Measurements from ENCODE around the gene BLOC1S6.
"Not testable (repeated sequence)": the region's sequence is repeated elsewhere in the genome, so short reads cannot be mapped to it uniquely, and the experiment has no call there.

Gene BLOC1S6

GRCh38 chr15:45641374-45641781 lies 54.2 kb downstream of the BLOC1S6 start:
- DNase-seq (ENCODE audit: low read depth in 2 of 2) = no peak

- no peak for DNase-seq (ENCODE audit: low read depth in 2 of 2)
Measured at GRCh38 chr15:45641999-45642932, 55.1 kb downstream of the BLOC1S6 start.

GRCh38 chr15:45644437-45644836 lies 57.3 kb downstream of the BLOC1S6 start:
- no peak for DNase-seq (ENCODE audit: low read depth in 2 of 2)

- no peak for DNase-seq (ENCODE audit: low read depth in 2 of 2)
Measured at GRCh38 chr15:45645026-45645980, 58.1 kb downstream of the BLOC1S6 start.

DNA sequence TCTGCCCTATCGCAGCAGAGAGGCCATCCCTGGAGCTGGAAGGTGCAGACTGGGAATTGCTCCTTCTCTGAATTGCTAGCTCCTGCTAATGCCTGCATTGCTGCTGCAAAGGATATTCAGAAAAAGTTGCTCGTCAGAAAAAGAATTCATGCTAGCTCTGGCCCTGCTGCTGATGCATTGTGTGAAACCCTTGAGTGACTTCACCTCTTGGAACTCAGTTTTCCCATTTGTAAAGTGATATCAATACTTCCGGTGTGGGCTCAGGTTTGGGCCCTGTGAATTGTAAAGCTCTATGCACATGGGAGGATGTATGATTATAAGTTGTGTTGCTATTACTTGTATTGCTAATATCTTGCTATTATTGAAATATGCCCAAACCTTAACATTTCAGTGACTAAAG lies 59.0 kb downstream of the BLOC1S6 start:
- DNase-seq (ENCODE audit: low read depth in 2 of 2) = no peak

GRCh38 chr15:45647828-45648227 lies 60.6 kb downstream of the BLOC1S6 start:
- no peak for DNase-seq (ENCODE audit: low read depth in 2 of 2)

DNA sequence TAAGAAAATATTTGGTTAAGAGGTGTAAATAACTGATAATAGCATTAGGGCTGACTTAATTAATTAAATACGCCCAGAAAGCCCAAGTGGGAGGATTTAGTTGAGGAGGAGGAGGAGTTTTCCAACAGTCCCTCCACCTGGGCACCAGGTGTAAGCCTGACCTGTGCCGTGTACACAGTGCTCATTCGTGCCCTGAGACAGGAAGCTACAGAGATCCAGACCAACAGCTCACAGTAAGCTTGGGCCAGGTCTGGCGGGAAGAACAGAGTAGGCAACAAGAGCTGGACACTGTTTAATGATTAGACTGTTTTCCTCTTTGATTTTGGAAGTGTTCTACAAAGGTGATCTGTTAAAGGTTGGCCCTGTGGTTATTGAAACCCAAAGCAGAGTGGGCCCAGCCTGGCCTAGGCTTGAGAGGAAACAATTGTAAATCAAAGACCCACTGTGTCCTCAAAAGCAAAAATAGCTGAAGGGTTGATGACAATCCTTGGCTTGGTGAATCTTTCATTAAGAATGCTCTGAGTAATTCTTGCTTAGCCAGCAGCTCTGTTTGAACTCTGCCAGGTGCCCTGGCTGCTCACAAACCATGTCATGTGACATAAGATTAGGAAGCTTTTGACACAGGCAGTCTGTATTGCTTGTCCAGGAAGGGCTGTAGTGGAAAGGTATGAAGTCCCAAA lies 61.5 kb downstream of the BLOC1S6 start:
- DNase-seq (ENCODE audit: low read depth in 2 of 2) = no peak

DNA sequence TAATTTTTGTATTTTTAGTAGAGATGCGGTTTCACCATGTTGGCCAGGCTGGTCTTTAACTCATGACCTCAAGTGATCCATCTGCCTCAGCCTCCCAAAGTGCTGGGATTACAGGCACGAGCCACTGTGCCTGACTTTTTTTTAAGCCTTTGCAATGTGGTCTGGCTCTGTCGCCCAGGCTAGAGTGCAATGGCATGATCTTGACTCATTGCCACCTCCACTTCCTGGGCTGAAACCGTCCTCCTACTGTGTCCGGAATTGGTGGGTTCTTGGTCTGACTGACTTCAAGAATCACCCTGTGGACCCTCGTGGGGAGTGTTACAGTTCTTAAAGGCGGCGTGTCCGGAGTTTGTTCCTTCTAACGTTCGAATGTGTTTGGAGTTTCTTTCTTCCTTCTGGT lies 62.8 kb downstream of the BLOC1S6 start:
- not testable (repeated sequence) for DNase-seq (ENCODE audit: low read depth in 2 of 2)

- no peak for DNase-seq (ENCODE audit: low read depth in 2 of 2)
Measured at GRCh38 chr15:45650889-45651525, 63.8 kb downstream of the BLOC1S6 start.

DNA sequence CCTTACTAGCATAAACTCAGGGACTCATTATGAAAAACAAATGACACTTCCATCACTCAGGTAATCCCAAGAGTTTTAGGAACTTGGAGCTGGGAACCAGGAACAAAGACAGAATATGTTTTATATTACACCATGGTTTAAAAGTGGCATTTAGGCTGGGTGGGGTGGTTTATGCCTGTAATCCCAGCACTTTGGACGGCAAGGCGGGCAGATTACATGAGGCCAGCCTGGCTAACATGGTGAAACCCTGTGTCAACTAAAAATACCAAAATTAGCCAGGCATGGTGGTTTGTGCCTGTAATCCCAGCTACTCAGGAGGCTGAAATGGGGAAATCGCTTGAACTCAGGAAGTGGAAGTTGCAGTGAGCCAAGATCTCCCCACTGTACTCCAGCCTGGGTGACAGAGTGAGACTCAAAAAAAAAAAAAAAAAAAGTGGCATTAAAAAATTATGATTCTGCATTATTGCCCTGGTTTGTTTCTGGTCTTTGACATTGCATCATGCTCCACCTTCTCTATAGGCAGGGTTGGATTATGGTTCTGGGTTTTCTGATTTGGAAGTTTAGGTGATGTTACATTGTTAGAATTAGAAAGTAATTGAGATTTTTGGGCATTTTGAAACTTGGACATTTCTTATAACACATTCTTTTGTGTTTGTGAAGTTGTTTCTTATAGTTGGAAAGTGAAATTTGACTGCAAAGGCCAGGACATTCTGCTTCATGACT lies 66.7 kb downstream of the BLOC1S6 start:
- no peak for DNase-seq (ENCODE audit: low read depth in 2 of 2)

DNA sequence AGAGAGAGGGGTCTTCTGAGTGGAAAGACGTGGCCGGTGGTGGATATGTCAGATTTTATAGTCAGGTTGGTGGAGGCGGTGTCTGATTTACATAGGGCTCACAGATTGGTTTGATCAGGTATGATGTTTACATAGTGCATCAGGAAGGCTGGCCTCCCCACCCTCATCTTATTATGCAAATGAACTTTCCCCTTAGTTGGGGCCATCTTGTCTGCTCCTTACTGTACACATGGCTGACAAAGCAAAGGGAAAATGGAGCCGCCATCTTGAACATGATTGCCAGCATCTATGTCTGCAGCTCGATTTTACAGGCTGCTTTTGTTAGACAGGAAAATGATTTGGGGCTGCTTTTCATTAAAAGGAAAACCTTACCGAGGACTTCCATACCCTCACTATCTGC lies 67.6 kb downstream of the BLOC1S6 start:
- no peak for DNase-seq (ENCODE audit: low read depth in 2 of 2)

- DNase-seq (ENCODE audit: low read depth in 2 of 2) = no peak
Measured at GRCh38 chr15:45657254-45657653, 70.1 kb downstream of the BLOC1S6 start.

DNA sequence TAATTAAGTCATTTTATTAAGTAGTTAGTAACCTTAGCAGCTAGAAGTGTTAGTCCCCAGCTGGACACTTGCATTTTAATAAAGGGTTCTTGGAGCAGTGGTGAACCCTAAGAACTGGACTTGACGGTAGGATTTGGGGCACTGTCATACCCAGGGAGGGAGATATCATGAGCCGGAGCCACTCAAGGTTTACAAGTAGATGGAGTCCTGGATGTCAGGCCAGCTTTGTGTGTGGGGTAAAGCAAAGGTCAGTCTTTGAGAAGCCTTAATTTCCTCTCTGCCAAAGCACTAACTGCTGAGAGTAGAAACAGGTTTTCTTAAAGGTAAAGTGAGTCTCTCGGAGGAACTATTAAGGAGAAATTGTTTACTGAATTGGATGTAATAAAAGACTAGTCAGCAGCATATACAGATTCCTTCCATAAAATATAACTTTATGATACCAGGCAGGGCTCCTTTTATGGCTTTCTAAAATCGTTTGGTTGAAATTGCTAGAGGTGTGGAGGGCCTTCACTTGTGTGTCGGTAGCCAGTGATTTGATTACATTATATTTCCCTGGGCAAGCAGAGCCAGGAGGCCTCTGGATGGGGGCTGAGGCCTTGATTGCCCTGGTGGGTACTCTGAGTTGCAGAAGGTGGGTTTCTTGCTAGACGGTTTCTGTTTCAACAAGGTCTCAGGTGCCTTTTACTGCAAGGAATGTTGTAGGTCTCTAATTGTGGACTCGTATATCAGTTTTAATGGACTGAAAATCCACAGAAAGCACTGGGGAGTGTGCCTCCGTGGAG lies 70.8 kb downstream of the BLOC1S6 start:
- DNase-seq (ENCODE audit: low read depth in 2 of 2) = no peak
